Measurements from ENCODE around the gene MIOS. TPM values are rescaled to one million over a fixed set of nuclear protein-coding genes. Genes with fewer than 3 reads are reported as not detected.

MIOS gene
- polyA plus RNA-seq, 3 donors, result 18.3 to 32.6 (median 20.2) TPM

GRCh38 chr7:7651479-7651878 is 84.8 kb downstream of the MIOS start:
- Histone ChIP-seq H3K4me2 (replicated peaks; ENCODE audit: extremely low read depth, low read length, poor library complexity, severe bottlenecking) (no peak overlapping the region), H3K27me3 (ENCODE audit: control insufficient read depth in 2 of 2, insufficient read depth in 2 of 2, low read length in 2 of 2) (no peaks in the 10 kb centered on the region), H3K4me3 (replicated peaks in 1 of 3; ENCODE audit: low read depth in 2 of 3, low read length in 3 of 3) (no peak overlapping the region), H2AFZ (ENCODE audit: insufficient read depth, low read depth, low read length, poor library complexity, severe bottlenecking) (no peak overlapping the region), H3K9ac (ENCODE audit: insufficient read depth, low read length, poor library complexity, severe bottlenecking) (no peak overlapping the region), H3K9me3 (replicated peaks in 1 of 2; ENCODE audit: control insufficient read depth in 1 of 2, insufficient read depth in 1 of 2, low read length in 2 of 2) (peaks cover 0 to 2% of the 10 kb centered on the region in 2 donors), H3K4me1 (ENCODE audit: control insufficient read depth in 1 of 2, insufficient read depth in 2 of 2, low read length in 2 of 2) (no peaks in the 10 kb centered on the region), H3K27ac (ENCODE audit: low read depth in 1 of 2, low read length in 2 of 2) (no peak overlapping the region), H3K79me2 (ENCODE audit: insufficient read depth, low read length) (peaks cover 40% of the 10 kb centered on the region), H4K20me1 (ENCODE audit: insufficient read depth, low read length) (peaks cover 8% of the 10 kb centered on the region), H3K36me3 (replicated peaks in 1 of 2; ENCODE audit: control insufficient read depth in 1 of 2, insufficient read depth in 2 of 2, low read length in 2 of 2) (no peaks in the 10 kb centered on the region)
- DNase-seq, result no peak
- Mint-ChIP-seq H3K4me3 (no peak overlapping the region), H3K9me3 (peaks cover 0 to 3% (median 0%) of the 10 kb centered on the region in 7 donors), H3K27ac (no peak overlapping the region), H3K36me3 (peaks cover 0 to 2% of the 10 kb centered on the region in 2 donors), H3K4me1 (peaks cover 6% of the 10 kb centered on the region), H3K27me3 (ENCODE audit: low read depth in 3 of 3) (peaks cover 0 to 1% (median 0%) of the 10 kb centered on the region in 3 donors)
- WGBS (ENCODE audit: insufficient coverage), result no CpG with 5 or more reads among the region's 3 CpGs
- TF ChIP-seq CTCF (IDR thresholded peaks at IDR 0.05), result no peak
- intact Hi-C loops (cut with micrococcal nuclease), result no loop called here

- Mint-ChIP-seq H3K4me1 (peaks cover 8% of the 10 kb centered on the region), H3K27ac (no peak overlapping the region), H3K9me3 (peaks cover 2 to 11% (median 5%) of the 10 kb centered on the region in 7 donors), H3K27me3 (ENCODE audit: low read depth in 3 of 3) (peaks cover 0 to 1% (median 0%) of the 10 kb centered on the region in 3 donors), H3K4me3 (no peak overlapping the region), H3K36me3 (peaks cover 0 to 5% of the 10 kb centered on the region in 2 donors)
- H3K4me2 ChIP-seq (replicated peaks; ENCODE audit: extremely low read depth, low read length, poor library complexity, severe bottlenecking), result no peak overlapping the region
- no peaks in the 10 kb centered on the region for H3K36me3 ChIP-seq (replicated peaks in 1 of 2; ENCODE audit: control insufficient read depth in 1 of 2, insufficient read depth in 2 of 2, low read length in 2 of 2)
- no CpG with 5 or more reads among the region's 1 CpG for whole genome bisulfite sequencing (ENCODE audit: insufficient coverage)
- no peak for TF ChIP-seq CTCF (IDR thresholded peaks at IDR 0.05)
- no peaks in the 10 kb centered on the region for H3K4me1 ChIP-seq (ENCODE audit: control insufficient read depth in 1 of 2, insufficient read depth in 2 of 2, low read length in 2 of 2)
- peaks cover 5% of the 10 kb centered on the region for H4K20me1 ChIP-seq (ENCODE audit: insufficient read depth, low read length)
- no peaks in the 10 kb centered on the region for H3K27me3 ChIP-seq (ENCODE audit: control insufficient read depth in 2 of 2, insufficient read depth in 2 of 2, low read length in 2 of 2)
- H3K27ac ChIP-seq (ENCODE audit: low read depth in 1 of 2, low read length in 2 of 2), result no peak overlapping the region
- no peak for DNase-seq
- H3K9ac ChIP-seq (ENCODE audit: insufficient read depth, low read length, poor library complexity, severe bottlenecking), result no peak overlapping the region
- peaks cover 27% of the 10 kb centered on the region for H3K79me2 ChIP-seq (ENCODE audit: insufficient read depth, low read length)
- intact Hi-C loops (cut with micrococcal nuclease), result no loop called here
- H3K4me3 ChIP-seq (replicated peaks in 1 of 3; ENCODE audit: low read depth in 2 of 3, low read length in 3 of 3), result no peak overlapping the region
- no peaks in the 10 kb centered on the region for H3K9me3 ChIP-seq (replicated peaks in 1 of 2; ENCODE audit: control insufficient read depth in 1 of 2, insufficient read depth in 1 of 2, low read length in 2 of 2)
- H2AFZ ChIP-seq (ENCODE audit: insufficient read depth, low read depth, low read length, poor library complexity, severe bottlenecking), result no peak overlapping the region
Measured at GRCh38 chr7:7652798-7653540, 86.3 kb downstream of the MIOS start.
